22Rv1 (cell line): ENCODE data around the gene CARD16.

Experiments used
- H3K27ac ChIP-seq: fragments of 450-650 bp; 2 replicates; pipeline ENCODE4 v1.5.1; 2017
- CTCF ChIP-seq: fragments of 450-650 bp; IDR thresholded peaks from 2 replicates; pipeline ENCODE4 v1.5.1; 2017; ENCODE audit warnings: mild to moderate bottlenecking
- ZFX ChIP-seq: fragments of 450-650 bp; IDR thresholded peaks from 2 replicates; pipeline ENCODE4 v1.6.1; 2017; ENCODE audit warnings: antibody characterized with exemption, borderline replicate concordance

The CARD16 gene

GRCh38 chr11:105000167-105000566, 45.0 kb downstream of the CARD16 start:
- H3K27ac ChIP-seq: no peak overlapping the region
- TF ChIP-seq CTCF (no peak), ZFX (no peak)

GRCh38 chr11:104999721-105000120, 45.4 kb downstream of the CARD16 start:
- H3K27ac ChIP-seq: no peak overlapping the region
- no peak for TF ChIP-seq CTCF
- TF ChIP-seq ZFX: no peak

GRCh38 chr11:104997288-104997687, 47.8 kb downstream of the CARD16 start:
- TF ChIP-seq ZFX (no peak), CTCF (0 out of 2 replicates have a peak, but pooled peaks have one; percentile 15)
- H3K27ac ChIP-seq: no peak overlapping the region

- no peak overlapping the region for H3K27ac ChIP-seq
- TF ChIP-seq ZFX: no peak
- no peak for TF ChIP-seq CTCF
These were observed 50.1 kb downstream of the CARD16 start for GRCh38 chr11:104995001-104995408.

- no peak overlapping the region for H3K27ac ChIP-seq
- TF ChIP-seq ZFX (no peak), CTCF (no peak)
These were observed 52.4 kb downstream of the CARD16 start for GRCh38 chr11:104992781-104993180.

- H3K27ac ChIP-seq: no peak overlapping the region
- no peak for TF ChIP-seq ZFX
- TF ChIP-seq CTCF: no peak
These were observed 53.1 kb downstream of the CARD16 start for GRCh38 chr11:104991994-104992393.
